HCT116 (cell line): ENCODE measurements around the gene KNL1.

ENCODE experiments used
- CTCF ChIP-seq, 3 experiments: fragments of 200-600 bp in 1 of 3; sonication (generic) in 1 of 3; IDR thresholded peaks in 2 of 3; conservative IDR thresholded peaks in 1 of 3; 2 replicates each; pipeline ENCODE4 v1.5.1; 2012 to 2017; ENCODE audit warnings: low read depth in 2 of 3, low read length in 2 of 3, antibody characterized with exemption in 1 of 3, borderline replicate concordance in 1 of 3, control low read depth in 1 of 3, mild to moderate bottlenecking in 1 of 3, mixed read lengths in 1 of 3, mixed run types in 1 of 3, moderate library complexity in 1 of 3; ENCODE audit not compliant: insufficient read depth in 1 of 3
- EZH2 ChIP-seq: fragments of 200-600 bp; sonication (generic); IDR thresholded peaks from 2 replicates; pipeline ENCODE4 v1.6.1; 2017; ENCODE audit warnings: antibody characterized with exemption, mixed run types
- EZH2phosphoT487 ChIP-seq: fragments of 200-600 bp; IDR thresholded peaks from 2 replicates; pipeline ENCODE4 v1.6.1; 2018; ENCODE audit warnings: antibody characterized with exemption, borderline replicate concordance
- MAX ChIP-seq: IDR thresholded peaks from 2 replicates; pipeline ENCODE4 v1.6.1; 2012
- POLR2A ChIP-seq: IDR thresholded peaks from 2 replicates; pipeline ENCODE4 v1.7.0; 2011; ENCODE audit warnings: borderline replicate concordance; ENCODE audit not compliant: insufficient read depth, insufficient read length; ENCODE audit errors: extremely low read depth
- POLR2AphosphoS5 ChIP-seq: IDR thresholded peaks from 2 replicates; pipeline ENCODE4 v1.6.1; 2011; ENCODE audit warnings: mild to moderate bottlenecking, low read depth, low read length, moderate library complexity
- RAD21 ChIP-seq: IDR thresholded peaks from 2 replicates; pipeline ENCODE4 v1.6.1; 2012; ENCODE audit warnings: low read depth, mild to moderate bottlenecking
- REST ChIP-seq: IDR thresholded peaks from 2 replicates; pipeline ENCODE4 v1.6.1; 2012; ENCODE audit warnings: low read depth
- SIN3A ChIP-seq: IDR thresholded peaks from 2 replicates; pipeline ENCODE4 v1.6.1; 2012; ENCODE audit warnings: low read depth
- YY1 ChIP-seq: IDR thresholded peaks from 2 replicates; pipeline ENCODE4 v1.6.1; 2011; ENCODE audit warnings: low read length, low read depth, moderate library complexity, mild to moderate bottlenecking; ENCODE audit not compliant: insufficient replicate concordance; ENCODE audit errors: extremely low read depth
- ZNF274 ChIP-seq: fragments of 200-500 bp; sonication (Bioruptor generic); IDR thresholded peaks from 2 replicates; pipeline ENCODE4 v1.6.1; 2014; ENCODE audit warnings: mild to moderate bottlenecking, low read depth, low read length, inconsistent platforms

GRCh38 chr15:40696228-40696627 is 102.2 kb downstream of the KNL1 start:
- TF ChIP-seq CTCF (IDR thresholded peaks at IDR 0.05 in 2 of 3, conservative IDR thresholded peaks at IDR 0.05 in 1 of 3; ENCODE audit: borderline replicate concordance in 1 of 3, insufficient read depth in 1 of 3, low read depth in 2 of 3, low read length in 2 of 3), result no peak
- TF ChIP-seq POLR2AphosphoS5, result no peak
- no peak for TF ChIP-seq REST
- TF ChIP-seq EZH2phosphoT487, result no peak
- no peak for TF ChIP-seq POLR2A
- TF ChIP-seq SIN3A, result no peak
- TF ChIP-seq YY1, result no peak
- TF ChIP-seq RAD21, result no peak
- TF ChIP-seq EZH2, result no peak
- no peak for TF ChIP-seq MAX
- TF ChIP-seq ZNF274, result no peak
